Stimulated activated CD8-positive, alpha-beta memory T cell treated with anti-CD3 and anti-CD28 coated beads, Interleukin-7, amount 100 ng/mL, for 4 hours (primary cell): ENCODE measurements around the gene PARD6A.

ENCODE experiments used
- DNase-seq, 2 donors: peaks; one replicate each; pipeline ENCODE4 v3.0.0-alpha.2; 2020; ENCODE audit warnings: low read depth in 2 of 2

The PARD6A gene, protein sequence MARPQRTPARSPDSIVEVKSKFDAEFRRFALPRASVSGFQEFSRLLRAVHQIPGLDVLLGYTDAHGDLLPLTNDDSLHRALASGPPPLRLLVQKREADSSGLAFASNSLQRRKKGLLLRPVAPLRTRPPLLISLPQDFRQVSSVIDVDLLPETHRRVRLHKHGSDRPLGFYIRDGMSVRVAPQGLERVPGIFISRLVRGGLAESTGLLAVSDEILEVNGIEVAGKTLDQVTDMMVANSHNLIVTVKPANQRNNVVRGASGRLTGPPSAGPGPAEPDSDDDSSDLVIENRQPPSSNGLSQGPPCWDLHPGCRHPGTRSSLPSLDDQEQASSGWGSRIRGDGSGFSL

DNA sequence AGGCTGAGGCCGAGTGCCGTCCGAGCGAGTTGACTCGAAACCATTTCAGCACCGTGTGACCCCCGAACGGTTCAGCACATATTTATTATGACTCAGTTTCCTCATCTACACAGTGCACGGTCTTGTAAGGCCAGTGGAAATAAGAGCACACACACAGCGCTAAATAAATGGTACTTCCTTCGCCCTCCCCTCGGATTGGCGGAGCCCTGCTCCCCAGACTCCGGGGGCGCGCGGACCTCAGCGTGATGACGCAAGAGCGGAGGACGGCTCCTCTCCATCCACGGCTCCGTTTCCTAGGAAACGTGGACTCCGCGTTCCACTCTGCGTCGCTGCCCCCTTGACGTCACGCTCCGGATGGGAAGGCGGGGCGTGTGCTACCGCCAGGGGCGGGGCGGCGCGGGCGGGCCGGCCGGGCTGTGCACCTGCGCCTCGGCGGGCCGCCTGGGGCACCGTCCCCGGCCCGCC, at the start of gene PARD6A:
PARD6A (plus strand) TSS at position 397 of the 465 bp plus-strand sequence. CDS start 79 bp downstream, outside the sequence.
- DNase-seq = peak; percentile 92 to 94

- DNase-seq = no peak
Measured at GRCh38 chr16:67613808-67614207, 47.0 kb upstream of the PARD6A start.

GRCh38 chr16:67628216-67628615, 32.5 kb upstream of the PARD6A start:
- DNase-seq = no peak

GRCh38 chr16:67632415-67633172, 28.2 kb upstream of the PARD6A start:
- no peak for DNase-seq

GRCh38 chr16:67636713-67637112, 24.0 kb upstream of the PARD6A start:
- no peak for DNase-seq

DNA sequence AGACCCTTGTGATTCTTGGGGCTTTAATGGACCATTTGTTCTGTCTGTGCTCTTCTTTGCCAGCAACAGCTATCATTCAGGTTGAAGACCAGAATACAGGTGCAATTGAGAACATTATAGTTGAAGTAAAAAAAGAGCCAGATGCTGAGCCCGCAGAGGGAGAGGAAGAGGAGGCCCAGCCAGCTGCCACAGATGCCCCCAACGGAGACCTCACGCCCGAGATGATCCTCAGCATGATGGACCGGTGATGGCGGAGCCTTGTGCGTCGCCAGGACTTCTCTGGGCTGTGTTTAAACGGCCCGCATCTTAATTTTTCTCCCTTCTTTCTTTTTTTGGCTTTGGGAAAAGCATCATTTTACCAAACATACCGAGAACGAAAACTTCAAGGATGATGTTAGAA, 23.1 kb upstream of the PARD6A start:
- no peak for DNase-seq

- DNase-seq = no peak
Measured at GRCh38 chr16:67641779-67642708, 18.7 kb upstream of the PARD6A start.

- no peak for DNase-seq
Measured at GRCh38 chr16:67644038-67644437, 16.7 kb upstream of the PARD6A start.

- DNase-seq = no peak
Measured at GRCh38 chr16:67645397-67646121, 15.2 kb upstream of the PARD6A start.

DNA sequence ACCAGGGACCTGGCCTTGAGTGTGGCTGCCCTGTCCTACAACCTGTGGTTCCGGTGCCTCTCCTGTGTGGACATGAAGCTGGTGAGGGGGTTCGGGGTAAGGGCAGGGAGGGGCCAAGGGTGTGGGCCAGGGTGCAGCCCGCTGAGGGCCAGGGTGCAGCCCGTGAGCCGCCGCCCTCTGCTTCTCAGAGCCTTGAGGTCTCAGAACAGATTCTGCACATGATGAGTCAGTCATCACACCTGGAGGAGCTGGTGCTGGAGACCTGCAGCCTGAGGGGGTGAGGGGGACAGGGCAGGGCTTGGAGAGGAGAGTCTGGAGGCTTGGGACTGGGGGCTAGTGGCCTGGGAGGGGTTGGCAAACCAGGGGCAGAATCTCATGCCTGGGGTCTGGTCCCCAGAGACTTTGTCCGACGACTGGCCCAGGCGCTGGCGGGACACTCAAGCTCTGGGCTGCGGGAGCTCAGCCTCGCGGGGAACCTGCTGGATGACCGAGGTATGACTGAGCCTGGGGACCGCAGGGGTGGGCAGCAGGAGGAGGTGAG, 13.6 kb upstream of the PARD6A start:
- DNase-seq = no peak

GRCh38 chr16:67647681-67648080, 13.1 kb upstream of the PARD6A start:
- DNase-seq = no peak

DNA sequence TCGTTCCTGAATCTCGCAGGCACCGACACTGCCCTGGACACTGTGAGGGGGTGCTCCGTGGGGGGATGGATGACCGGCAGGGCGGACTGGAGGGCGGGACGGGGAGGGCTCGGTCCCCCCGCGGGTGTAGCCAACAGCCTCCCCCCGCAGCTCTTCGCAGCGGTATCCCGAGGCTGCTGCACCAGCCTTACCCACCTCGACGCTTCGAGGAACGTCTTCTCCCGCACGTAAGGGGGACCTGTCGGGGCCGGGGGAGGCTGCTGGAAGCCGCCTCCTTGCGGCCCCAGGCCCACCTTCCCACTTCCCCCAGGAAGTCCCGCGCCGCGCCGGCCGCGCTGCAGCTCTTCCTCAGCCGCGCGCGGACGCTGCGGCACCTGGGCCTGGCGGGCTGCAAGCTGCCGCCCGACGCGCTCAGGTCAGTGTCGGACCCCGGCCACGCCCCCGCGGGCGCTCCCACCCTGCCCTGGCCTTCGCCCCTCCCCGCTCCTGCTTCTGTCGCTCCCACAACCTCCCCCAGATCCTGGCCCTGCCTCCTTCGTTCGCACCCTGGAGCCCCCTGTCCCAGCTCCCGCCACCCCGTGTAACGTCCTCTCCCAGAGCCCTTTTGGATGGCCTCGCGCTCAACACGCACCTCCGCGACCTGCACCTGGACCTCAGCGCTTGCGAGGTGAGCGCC, 12.5 kb upstream of the PARD6A start:
- no peak for DNase-seq

DNA sequence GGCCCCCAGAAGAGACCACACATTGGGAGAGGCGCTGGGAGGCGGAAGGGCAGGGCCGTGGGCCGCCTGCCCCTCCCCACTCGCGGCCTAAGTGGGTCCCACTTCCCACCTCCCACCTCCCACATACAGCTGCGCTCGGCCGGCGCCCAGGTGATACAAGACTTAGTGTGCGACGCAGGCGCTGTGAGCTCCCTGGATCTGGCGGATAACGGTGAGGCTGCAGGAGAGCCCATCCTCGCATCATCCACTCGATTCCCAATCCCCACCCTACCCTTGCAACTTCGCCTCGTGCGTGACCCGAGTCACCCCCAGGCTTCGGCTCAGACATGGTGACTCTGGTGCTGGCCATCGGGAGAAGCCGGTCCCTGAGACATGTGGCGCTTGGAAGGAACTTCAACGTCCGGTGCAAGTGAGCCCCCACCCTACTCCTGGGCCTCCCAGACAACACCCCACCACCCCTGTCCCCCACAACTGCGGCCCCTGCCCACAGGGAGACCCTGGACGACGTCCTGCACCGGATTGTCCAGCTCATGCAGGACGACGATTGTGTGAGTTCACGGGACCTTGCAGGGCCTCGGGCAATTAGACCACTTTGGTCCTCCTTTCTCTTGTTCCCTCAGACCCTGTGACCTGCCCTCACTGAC, 11.9 kb upstream of the PARD6A start:
- no peak for DNase-seq

DNA sequence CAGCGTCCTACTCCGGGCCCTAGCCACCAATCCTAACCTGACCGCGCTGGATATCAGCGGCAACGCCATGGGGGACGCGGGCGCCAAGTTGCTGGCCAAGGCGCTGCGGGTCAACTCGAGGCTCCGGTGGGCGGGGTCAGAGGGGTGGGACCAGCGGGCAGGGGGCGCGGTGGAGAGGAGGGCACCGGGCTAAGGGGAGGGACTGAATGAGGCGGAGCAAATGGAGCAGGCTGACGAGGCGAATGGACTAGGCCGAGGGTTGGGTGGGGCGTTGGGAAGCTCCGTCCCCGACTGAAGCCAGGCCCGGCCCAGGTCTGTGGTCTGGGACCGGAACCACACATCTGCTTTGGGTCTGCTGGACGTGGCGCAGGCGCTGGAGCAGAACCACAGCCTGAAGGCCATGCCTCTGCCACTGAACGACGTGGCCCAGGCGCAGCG, 11.2 kb upstream of the PARD6A start:
- no peak for DNase-seq

- DNase-seq = no peak
Measured at GRCh38 chr16:67650023-67650422, 10.7 kb upstream of the PARD6A start.

DNA sequence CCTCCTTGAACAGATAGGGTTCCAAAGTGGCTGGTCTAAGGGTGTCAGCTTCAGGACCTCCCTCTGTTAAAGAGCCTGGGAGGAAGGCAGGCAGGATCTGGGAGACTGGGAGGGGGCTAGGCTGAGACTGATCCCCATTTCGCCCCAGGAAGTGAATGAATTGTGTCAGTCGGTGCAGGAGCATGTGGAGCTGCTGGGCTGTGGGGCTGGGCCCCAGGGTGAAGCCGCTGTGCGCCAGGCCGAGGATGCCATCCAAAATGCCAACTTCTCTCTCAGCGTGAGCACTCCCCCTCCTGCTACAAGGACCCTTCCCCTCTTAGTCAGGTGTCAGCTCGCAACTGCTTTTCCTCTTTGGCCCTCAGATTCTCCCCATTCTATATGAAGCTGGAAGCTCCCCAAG, 9.7 kb upstream of the PARD6A start:
- no peak for DNase-seq

DNA sequence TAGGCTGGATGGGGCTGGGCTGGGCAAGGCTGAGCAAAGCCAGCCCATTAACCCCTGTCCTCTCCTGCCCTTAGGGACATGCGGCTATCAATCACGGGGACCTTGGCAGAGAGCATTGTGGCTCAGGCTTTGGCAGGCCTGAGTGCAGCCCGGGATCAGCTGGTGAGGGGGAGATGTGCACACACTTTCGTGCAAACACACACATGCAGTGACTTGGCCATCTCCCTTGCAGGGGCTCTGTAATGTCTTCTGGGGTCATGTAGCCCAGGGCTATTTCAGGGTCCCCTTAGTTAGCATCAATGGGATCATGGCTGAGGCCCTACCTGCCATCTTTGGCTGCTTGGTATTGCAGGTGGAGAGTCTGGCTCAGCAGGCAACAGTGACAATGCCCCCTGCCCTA, 8.9 kb upstream of the PARD6A start:
- DNase-seq = no peak

GRCh38 chr16:67652578-67653127, 8.1 kb upstream of the PARD6A start:
- DNase-seq = no peak

DNA sequence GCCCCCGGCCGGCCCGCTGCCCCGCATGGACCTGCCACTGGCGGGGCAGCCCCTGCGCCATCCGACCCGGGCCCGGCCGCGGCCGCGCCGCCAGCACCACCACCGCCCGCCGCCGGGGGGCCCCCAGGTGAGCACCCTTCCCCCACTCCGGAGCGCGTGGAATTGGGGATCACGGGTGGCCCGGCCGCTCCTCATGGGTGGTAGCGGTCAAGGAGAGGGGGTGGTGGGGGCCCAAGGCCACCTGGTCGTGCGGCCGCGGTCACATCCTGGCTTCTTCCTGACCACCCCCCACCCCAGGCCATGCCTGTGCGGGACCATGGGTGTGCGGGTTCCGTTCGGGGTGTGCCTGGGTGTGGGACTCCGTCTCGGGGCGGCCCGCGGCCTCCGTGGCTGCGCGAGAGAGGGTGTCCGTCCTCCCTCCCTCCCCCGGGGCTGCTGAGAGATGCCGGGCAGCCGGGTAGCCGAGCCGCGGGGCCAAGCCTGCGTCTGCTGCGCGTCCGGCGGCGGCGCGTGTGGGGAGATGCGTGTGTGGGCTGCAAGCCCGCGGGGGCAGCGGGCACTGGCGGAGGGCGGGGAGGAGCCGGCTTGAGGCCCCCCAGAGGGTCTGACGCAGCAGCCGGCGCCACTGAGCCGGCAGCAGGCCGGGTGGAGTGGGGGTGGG, 7.5 kb upstream of the PARD6A start:
- DNase-seq = no peak
